T-helper 2 cell treated with Interferon-gamma antibody and Interleukin-4, amounts not matched to agents 5 μg/mL and 100 μg/mL, for 36 hours (primary cell): ENCODE measurements around the gene VANGL1.

Source experiments
- DNase-seq: peaks from one replicate; pipeline ENCODE4 v3.0.0; 2021; ENCODE audit warnings: low spot score
- H3K27ac Mint-ChIP-seq: one replicate; pipeline ENCODE4 v1.8.0; 2021; ENCODE audit warnings: mild to moderate bottlenecking, mixed read lengths
- H3K27me3 Mint-ChIP-seq: one replicate; pipeline ENCODE4 v1.8.0; 2021; ENCODE audit warnings: low read depth, mixed read lengths
- H3K36me3 Mint-ChIP-seq: one replicate; pipeline ENCODE4 v1.8.0; 2021; ENCODE audit warnings: low read depth, mixed read lengths
- H3K4me1 Mint-ChIP-seq: one replicate; pipeline ENCODE4 v1.8.0; 2021; ENCODE audit warnings: low read depth, mixed read lengths
- H3K4me3 Mint-ChIP-seq: one replicate; pipeline ENCODE4 v1.8.0; 2022; ENCODE audit warnings: mild to moderate bottlenecking, moderate library complexity, mixed read lengths
- H3K9me3 Mint-ChIP-seq: one replicate; pipeline ENCODE4 v1.8.0; 2021; ENCODE audit warnings: mixed read lengths

VANGL1 gene

GRCh38 chr1:115685029-115685705, 43.4 kb downstream of the VANGL1 start:
- Mint-ChIP-seq H3K36me3 (peaks cover 26% of the 10 kb centered on the region), H3K9me3 (no peaks in the 10 kb centered on the region), H3K4me1 (peaks cover 6% of the 10 kb centered on the region), H3K27me3 (no peaks in the 10 kb centered on the region), H3K4me3 (no peak overlapping the region), H3K27ac (no peak overlapping the region)
- no peak for DNase-seq

- no peak overlapping the region for H3K4me3 Mint-ChIP-seq
- H3K4me1 Mint-ChIP-seq = peaks cover 3% of the 10 kb centered on the region
- no peaks in the 10 kb centered on the region for H3K9me3 Mint-ChIP-seq
- H3K27me3 Mint-ChIP-seq = no peaks in the 10 kb centered on the region
- no peak for DNase-seq
- H3K36me3 Mint-ChIP-seq = peaks cover 28% of the 10 kb centered on the region
- H3K27ac Mint-ChIP-seq = no peak overlapping the region
Observed at GRCh38 chr1:115687744-115688143, 46.0 kb downstream of the VANGL1 start.

- Mint-ChIP-seq H3K4me1 (no peaks in the 10 kb centered on the region), H3K27me3 (no peaks in the 10 kb centered on the region), H3K9me3 (no peaks in the 10 kb centered on the region), H3K27ac (no peak overlapping the region), H3K4me3 (no peak overlapping the region), H3K36me3 (peaks cover 12% of the 10 kb centered on the region)
- no peak for DNase-seq
Observed at GRCh38 chr1:115690972-115691371, 49.2 kb downstream of the VANGL1 start.

- Mint-ChIP-seq H3K4me3 (no peak overlapping the region), H3K27me3 (no peaks in the 10 kb centered on the region), H3K9me3 (no peaks in the 10 kb centered on the region), H3K36me3 (peaks cover 10% of the 10 kb centered on the region), H3K4me1 (no peaks in the 10 kb centered on the region), H3K27ac (no peak overlapping the region)
- no peak for DNase-seq
Observed at GRCh38 chr1:115692224-115692623, 50.5 kb downstream of the VANGL1 start.

GRCh38 chr1:115694805-115695204, 53.0 kb downstream of the VANGL1 start:
- H3K27ac Mint-ChIP-seq = no peak overlapping the region
- H3K4me3 Mint-ChIP-seq = no peak overlapping the region
- H3K27me3 Mint-ChIP-seq = peaks cover 14% of the 10 kb centered on the region
- H3K36me3 Mint-ChIP-seq = peaks cover 10% of the 10 kb centered on the region
- no peak for DNase-seq
- H3K4me1 Mint-ChIP-seq = no peaks in the 10 kb centered on the region
- no peaks in the 10 kb centered on the region for H3K9me3 Mint-ChIP-seq

GRCh38 chr1:115697619-115698018, 55.8 kb downstream of the VANGL1 start:
- Mint-ChIP-seq H3K4me3 (no peak overlapping the region), H3K27me3 (peaks cover 26% of the 10 kb centered on the region), H3K4me1 (no peaks in the 10 kb centered on the region), H3K27ac (no peak overlapping the region), H3K36me3 (no peaks in the 10 kb centered on the region), H3K9me3 (no peaks in the 10 kb centered on the region)
- no peak for DNase-seq

- peaks cover 31% of the 10 kb centered on the region for H3K27me3 Mint-ChIP-seq
- no peaks in the 10 kb centered on the region for H3K9me3 Mint-ChIP-seq
- no peak overlapping the region for H3K27ac Mint-ChIP-seq
- H3K36me3 Mint-ChIP-seq = no peaks in the 10 kb centered on the region
- no peak for DNase-seq
- H3K4me1 Mint-ChIP-seq = no peaks in the 10 kb centered on the region
- no peak overlapping the region for H3K4me3 Mint-ChIP-seq
Observed at GRCh38 chr1:115701090-115701489, 59.3 kb downstream of the VANGL1 start.

GRCh38 chr1:115702959-115703358, 61.2 kb downstream of the VANGL1 start:
- no peak overlapping the region for H3K4me3 Mint-ChIP-seq
- H3K27me3 Mint-ChIP-seq = peaks cover 34% of the 10 kb centered on the region
- no peaks in the 10 kb centered on the region for H3K4me1 Mint-ChIP-seq
- no peaks in the 10 kb centered on the region for H3K9me3 Mint-ChIP-seq
- DNase-seq = no peak
- H3K36me3 Mint-ChIP-seq = no peaks in the 10 kb centered on the region
- H3K27ac Mint-ChIP-seq = no peak overlapping the region

GRCh38 chr1:115705085-115705951, 63.5 kb downstream of the VANGL1 start:
- Mint-ChIP-seq H3K4me1 (no peaks in the 10 kb centered on the region), H3K27me3 (peaks cover 33% of the 10 kb centered on the region), H3K4me3 (no peak overlapping the region), H3K9me3 (no peaks in the 10 kb centered on the region), H3K36me3 (no peaks in the 10 kb centered on the region), H3K27ac (no peak overlapping the region)
- DNase-seq = no peak

GRCh38 chr1:115705963-115706362, 64.2 kb downstream of the VANGL1 start:
- H3K9me3 Mint-ChIP-seq = no peaks in the 10 kb centered on the region
- H3K27ac Mint-ChIP-seq = no peak overlapping the region
- H3K4me1 Mint-ChIP-seq = peaks cover under 1% of the 10 kb centered on the region
- H3K36me3 Mint-ChIP-seq = no peaks in the 10 kb centered on the region
- H3K27me3 Mint-ChIP-seq = peaks cover 31% of the 10 kb centered on the region
- H3K4me3 Mint-ChIP-seq = no peak overlapping the region
- DNase-seq = no peak

- Mint-ChIP-seq H3K9me3 (no peaks in the 10 kb centered on the region), H3K27ac (no peak overlapping the region), H3K36me3 (no peaks in the 10 kb centered on the region), H3K4me3 (no peak overlapping the region), H3K4me1 (peaks cover 4% of the 10 kb centered on the region), H3K27me3 (peaks cover 28% of the 10 kb centered on the region)
- no peak for DNase-seq
Observed at GRCh38 chr1:115706587-115707425, 65.0 kb downstream of the VANGL1 start.

GRCh38 chr1:115710859-115711624, 69.3 kb downstream of the VANGL1 start:
- no peak for DNase-seq
- peaks cover 4% of the 10 kb centered on the region for H3K4me1 Mint-ChIP-seq
- H3K36me3 Mint-ChIP-seq = no peaks in the 10 kb centered on the region
- H3K4me3 Mint-ChIP-seq = no peak overlapping the region
- no peaks in the 10 kb centered on the region for H3K9me3 Mint-ChIP-seq
- H3K27me3 Mint-ChIP-seq = peaks cover 34% of the 10 kb centered on the region
- H3K27ac Mint-ChIP-seq = no peak overlapping the region

- H3K36me3 Mint-ChIP-seq = no peaks in the 10 kb centered on the region
- peaks cover 45% of the 10 kb centered on the region for H3K27me3 Mint-ChIP-seq
- peaks cover 8% of the 10 kb centered on the region for H3K4me1 Mint-ChIP-seq
- no peak overlapping the region for H3K27ac Mint-ChIP-seq
- H3K9me3 Mint-ChIP-seq = no peaks in the 10 kb centered on the region
- H3K4me3 Mint-ChIP-seq = no peak overlapping the region
- DNase-seq = no peak
Observed at GRCh38 chr1:115712911-115713609, 71.3 kb downstream of the VANGL1 start.
